GM18909 (cell line): ENCODE measurements around the gene SFSWAP.
A peak's percentile ranks its signal among the peaks of the same experiment; 100 is the strongest.
"Not testable (repeated sequence)": the region's sequence is repeated elsewhere in the genome, so short reads cannot be mapped to it uniquely, and the experiment has no call there.

ENCODE experiments used
- ATAC-seq: cut with Tn5 transposase; IDR thresholded peaks from one replicate; pipeline ENCODE4 v1.9.1; 2021; ENCODE audit warnings: mild to moderate bottlenecking; ENCODE audit not compliant: unreplicated experiment, poor library complexity

SFSWAP gene

GRCh38 chr12:131801254-131801866, 90.5 kb downstream of the SFSWAP start:
- no peak for ATAC-seq

- ATAC-seq, result no peak
These were observed 93.2 kb downstream of the SFSWAP start for GRCh38 chr12:131803961-131804521.

GRCh38 chr12:131805421-131805820, 94.5 kb downstream of the SFSWAP start:
- no peak for ATAC-seq

GRCh38 chr12:131806674-131807073, 95.8 kb downstream of the SFSWAP start:
- ATAC-seq, result no peak

- ATAC-seq, result no peak
These were observed 98.0 kb downstream of the SFSWAP start for GRCh38 chr12:131808744-131809371.

- not testable (repeated sequence) for ATAC-seq
These were observed 98.8 kb downstream of the SFSWAP start for GRCh38 chr12:131809476-131810254.

GRCh38 chr12:131810726-131811125, 99.8 kb downstream of the SFSWAP start:
- no peak for ATAC-seq

- ATAC-seq, result no peak
These were observed 104.2 kb downstream of the SFSWAP start for GRCh38 chr12:131815131-131815530.

GRCh38 chr12:131816495-131816894, 105.6 kb downstream of the SFSWAP start:
- no peak for ATAC-seq

- no peak for ATAC-seq
These were observed 106.4 kb downstream of the SFSWAP start for GRCh38 chr12:131817241-131817640.

GRCh38 chr12:131818821-131819585, 108.1 kb downstream of the SFSWAP start:
- no peak for ATAC-seq

- ATAC-seq, result no peak
These were observed 113.6 kb downstream of the SFSWAP start for GRCh38 chr12:131824450-131824849.

GRCh38 chr12:131825146-131825892, 114.4 kb downstream of the SFSWAP start:
- no peak for ATAC-seq

GRCh38 chr12:131826097-131826928, 115.4 kb downstream of the SFSWAP start:
- no peak for ATAC-seq

- ATAC-seq, result peak; percentile 75
These were observed 117.2 kb downstream of the SFSWAP start, which contains the start of gene MMP17 for GRCh38 chr12:131827961-131828534. Gene MMP17 (plus strand): TSS chr12:131828393. CDS start chr12:131828495, 102 bp downstream.

GRCh38 chr12:131828671-131829355, 117.9 kb downstream of the SFSWAP start:
- ATAC-seq, result no peak

- ATAC-seq, result no peak
These were observed 118.5 kb downstream of the SFSWAP start for GRCh38 chr12:131829356-131829747.
